ENCODE measurements around the gene CDYL.
A peak's percentile ranks its signal among the peaks of the same experiment; 100 is the strongest.

The CDYL gene

DNA sequence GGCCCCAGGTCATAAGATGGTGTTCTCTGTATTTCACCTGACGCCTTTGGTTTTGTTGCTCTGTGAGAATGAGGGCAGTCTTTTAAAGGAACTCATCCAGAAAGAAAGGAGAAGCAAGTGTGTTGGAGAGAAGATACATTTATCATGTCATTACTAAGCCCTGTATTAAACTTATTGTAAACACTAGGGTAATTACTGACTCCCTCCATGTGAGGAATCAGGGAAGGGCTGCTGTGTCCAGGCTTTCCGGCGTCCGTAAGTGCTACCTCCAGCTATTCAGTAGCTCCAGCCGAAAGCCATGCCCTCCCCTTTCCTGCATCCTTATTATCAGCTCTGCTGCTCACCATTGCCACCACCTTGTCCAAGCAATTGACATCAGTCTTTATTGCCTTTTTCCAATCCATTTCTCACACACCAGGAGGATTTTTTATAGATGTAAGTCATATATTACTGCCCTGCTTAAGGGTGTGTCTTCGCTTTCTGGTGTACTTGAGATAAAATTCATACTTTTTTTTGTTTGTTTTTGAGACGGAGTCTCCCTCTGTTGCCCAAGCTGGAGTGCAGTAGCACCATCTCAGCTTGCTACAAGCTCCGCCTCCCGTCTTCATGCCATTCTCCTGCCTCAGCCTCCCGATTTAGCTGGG lies 133.0 kb downstream of the CDYL start:
- H3K4me3 ChIP-seq (ENCODE audit: low read length): no peak overlapping the region
- TF ChIP-seq, protein P1, sequence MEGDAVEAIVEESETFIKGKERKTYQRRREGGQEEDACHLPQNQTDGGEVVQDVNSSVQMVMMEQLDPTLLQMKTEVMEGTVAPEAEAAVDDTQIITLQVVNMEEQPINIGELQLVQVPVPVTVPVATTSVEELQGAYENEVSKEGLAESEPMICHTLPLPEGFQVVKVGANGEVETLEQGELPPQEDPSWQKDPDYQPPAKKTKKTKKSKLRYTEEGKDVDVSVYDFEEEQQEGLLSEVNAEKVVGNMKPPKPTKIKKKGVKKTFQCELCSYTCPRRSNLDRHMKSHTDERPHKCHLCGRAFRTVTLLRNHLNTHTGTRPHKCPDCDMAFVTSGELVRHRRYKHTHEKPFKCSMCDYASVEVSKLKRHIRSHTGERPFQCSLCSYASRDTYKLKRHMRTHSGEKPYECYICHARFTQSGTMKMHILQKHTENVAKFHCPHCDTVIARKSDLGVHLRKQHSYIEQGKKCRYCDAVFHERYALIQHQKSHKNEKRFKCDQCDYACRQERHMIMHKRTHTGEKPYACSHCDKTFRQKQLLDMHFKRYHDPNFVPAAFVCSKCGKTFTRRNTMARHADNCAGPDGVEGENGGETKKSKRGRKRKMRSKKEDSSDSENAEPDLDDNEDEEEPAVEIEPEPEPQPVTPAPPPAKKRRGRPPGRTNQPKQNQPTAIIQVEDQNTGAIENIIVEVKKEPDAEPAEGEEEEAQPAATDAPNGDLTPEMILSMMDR (conservative IDR thresholded peaks at IDR 0.05; ENCODE audit: low read depth, low read length): no peak
- no peak for DNase-seq (ENCODE audit: low read depth)

DNA sequence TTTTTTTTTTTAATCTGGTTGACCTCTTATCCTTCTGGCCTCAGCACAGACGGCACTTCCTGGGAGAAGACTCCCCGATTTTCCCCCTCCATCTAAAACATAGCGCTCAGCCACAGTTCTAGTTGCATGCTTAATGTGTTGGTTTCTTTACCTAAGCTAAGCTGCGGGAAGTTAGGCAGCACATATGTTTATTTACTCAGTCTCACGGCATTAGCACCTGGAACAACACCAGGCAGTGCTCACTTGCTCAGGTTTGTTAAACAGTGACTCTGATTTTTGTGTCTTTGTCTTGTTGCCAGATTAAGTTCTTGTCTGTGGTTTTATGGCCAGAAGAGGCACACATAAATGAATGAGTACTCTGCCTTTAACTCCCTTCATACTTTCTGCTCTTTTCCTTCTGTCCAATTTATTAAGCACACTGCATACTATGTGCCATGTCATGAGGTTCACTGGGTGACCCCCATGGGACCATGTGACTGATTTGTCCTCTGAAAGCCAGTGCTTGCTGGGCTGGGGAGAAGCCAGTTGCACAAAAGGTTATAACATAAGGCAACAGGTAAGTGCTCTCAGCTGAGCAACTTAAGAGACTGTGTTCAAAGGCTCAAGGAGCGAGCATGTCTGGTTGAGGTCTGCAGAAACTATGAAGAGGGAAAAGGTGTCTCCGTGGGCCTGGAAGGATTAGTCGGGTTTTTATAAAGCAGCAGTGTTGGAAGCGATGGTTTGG lies 134.0 kb downstream of the CDYL start:
- no peak overlapping the region for H3K4me3 ChIP-seq (ENCODE audit: low read length)
- TF ChIP-seq, protein P1 (conservative IDR thresholded peaks at IDR 0.05; ENCODE audit: low read depth, low read length): no peak
- no peak for DNase-seq (ENCODE audit: low read depth)

DNA sequence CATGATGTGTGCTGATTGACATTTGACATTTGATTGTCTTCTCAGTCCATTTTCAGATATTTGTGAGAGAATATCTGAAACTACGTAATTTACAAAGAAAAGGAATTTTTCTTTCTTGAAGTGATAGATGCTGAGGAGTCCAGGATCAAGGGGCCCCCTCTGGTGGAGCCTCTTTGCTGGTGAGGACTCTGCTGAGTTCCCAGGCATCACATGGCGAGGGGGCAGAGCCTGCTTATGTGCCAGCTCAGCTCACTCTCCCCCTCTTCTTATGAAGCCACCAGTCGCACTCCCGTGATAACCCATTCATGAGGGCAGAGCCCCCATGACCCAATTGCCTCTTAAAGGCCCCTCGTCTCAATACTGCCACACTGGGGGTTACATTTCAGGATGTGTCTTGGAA lies 136.4 kb downstream of the CDYL start:
- TF ChIP-seq, protein P1 (conservative IDR thresholded peaks at IDR 0.05; ENCODE audit: low read depth, low read length): peak; percentile 17
- no peak for DNase-seq (ENCODE audit: low read depth)
- no peak overlapping the region for H3K4me3 ChIP-seq (ENCODE audit: low read length)

DNA sequence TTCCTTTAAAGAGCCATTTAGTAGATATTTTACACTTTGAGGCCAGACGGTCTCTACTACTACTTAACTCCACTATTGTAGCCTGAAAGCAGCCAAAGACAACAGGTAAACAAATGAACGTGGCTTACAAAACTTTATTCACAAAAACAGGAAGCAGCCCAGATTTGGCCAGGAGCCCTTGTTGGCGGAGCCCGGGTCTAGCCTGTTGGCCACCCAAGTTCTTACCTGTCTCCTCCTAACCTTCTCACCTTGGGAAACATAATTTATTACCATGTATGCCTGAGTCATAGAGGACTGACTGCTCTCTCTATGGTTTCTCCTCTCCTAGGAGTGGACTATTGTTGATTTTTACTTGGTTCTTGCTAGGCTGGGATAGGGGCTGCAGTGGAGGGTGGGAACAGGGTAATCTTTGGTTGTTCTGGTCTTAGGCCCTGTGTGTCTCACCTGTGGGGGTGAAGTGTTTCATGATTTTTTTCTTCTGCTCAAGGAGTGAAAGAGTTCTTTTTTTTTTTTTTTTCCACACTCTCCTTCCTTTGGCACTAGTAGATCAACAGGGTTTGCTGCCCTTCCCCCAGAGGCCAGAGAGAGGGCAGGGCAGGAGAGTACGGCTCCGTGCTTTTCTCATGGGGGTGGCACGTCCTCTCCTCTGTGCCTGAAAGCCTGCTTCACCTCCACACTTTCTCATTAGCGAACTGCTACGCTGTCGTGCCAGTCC lies 137.7 kb downstream of the CDYL start:
- TF ChIP-seq, protein P1 (conservative IDR thresholded peaks at IDR 0.05; ENCODE audit: low read depth, low read length): no peak
- H3K4me3 ChIP-seq (ENCODE audit: low read length): no peak overlapping the region

DNA sequence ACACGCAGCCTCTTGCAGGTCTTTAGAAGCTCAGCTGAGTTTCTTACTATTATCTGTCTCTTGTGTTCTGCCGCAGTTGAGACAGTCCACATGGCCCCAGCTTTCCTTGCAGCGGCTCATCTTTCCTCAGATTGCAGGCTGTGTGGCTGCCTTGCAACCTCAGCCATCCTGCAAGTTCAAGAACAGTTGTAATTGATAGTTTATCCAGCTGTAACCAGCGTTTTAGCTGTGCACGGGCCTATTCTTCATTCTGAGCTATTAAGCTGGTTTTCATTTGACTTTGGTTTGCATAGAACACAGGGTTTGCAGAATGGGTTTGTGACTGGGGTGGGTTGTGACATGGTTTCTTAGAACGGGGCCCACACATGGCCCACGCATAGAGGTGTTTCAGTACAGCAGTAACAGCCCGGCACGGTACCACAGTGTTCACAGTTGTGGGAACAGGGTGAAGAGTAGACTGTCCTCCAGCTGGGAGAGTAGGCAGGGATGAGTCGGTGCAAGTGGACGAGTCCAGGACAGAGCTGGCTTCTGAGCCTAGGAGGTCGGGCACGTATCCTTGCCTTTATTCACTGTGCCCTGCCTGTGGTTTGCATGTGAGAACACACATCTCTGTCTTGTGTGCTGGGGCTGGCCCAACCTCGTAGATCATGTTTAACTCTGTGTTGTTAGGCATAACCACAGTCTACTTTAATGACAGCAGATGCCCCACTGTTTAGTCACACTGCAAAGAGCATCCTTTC lies 138.4 kb downstream of the CDYL start:
- DNase-seq (ENCODE audit: low read depth): no peak
- no peak overlapping the region for H3K4me3 ChIP-seq (ENCODE audit: low read length)
- TF ChIP-seq, protein P1 (conservative IDR thresholded peaks at IDR 0.05; ENCODE audit: low read depth, low read length): no peak

More for the DNA sequence above, 137.7 kb downstream of the CDYL start:
- DNase-seq (ENCODE audit: low read depth): no peak

DNA sequence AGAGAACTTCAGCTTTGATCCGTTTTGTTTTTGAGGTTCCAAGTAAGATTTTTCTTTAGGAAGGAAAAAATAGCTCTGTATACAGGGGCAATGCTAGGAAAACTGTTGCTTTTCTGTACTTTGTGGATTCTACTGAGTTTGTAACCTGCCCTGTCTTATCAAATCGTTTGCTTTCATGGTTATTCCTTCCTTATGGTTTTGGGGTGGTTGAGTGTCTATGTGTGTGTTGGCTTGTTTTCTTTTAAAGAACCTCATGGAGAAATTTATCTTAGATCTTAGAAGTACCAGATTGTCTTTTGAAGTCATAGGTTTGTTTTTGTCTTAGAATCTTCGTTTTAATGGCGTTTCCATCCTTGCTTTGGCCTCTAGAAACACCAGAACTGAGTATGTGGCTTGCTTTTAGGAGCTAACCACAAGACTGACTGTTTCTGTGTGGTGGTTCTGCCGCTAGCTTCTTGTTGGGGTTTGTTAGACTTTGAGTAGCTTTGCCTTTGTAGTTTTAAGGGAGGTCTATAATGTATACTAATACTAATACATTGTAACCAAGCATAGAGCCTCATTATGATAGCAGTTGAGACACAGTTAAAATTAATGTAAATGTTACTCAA lies 140.9 kb downstream of the CDYL start:
- no peak overlapping the region for H3K4me3 ChIP-seq (ENCODE audit: low read length)
- no peak for DNase-seq (ENCODE audit: low read depth)
- TF ChIP-seq, protein P1 (conservative IDR thresholded peaks at IDR 0.05; ENCODE audit: low read depth, low read length): no peak

Measured in retinal pigment epithelial cell (primary cell).